Osteocyte (in vitro differentiated cells): Measurements from ENCODE around the gene RRP7A. TPM values are rescaled to one million over a fixed set of nuclear protein-coding genes. Genes with fewer than 3 reads are reported as not detected.

Source experiments
- DNase-seq: peaks from one replicate; pipeline ENCODE4 v3.0.0; 2021; ENCODE audit warnings: mixed read lengths; ENCODE audit not compliant: unreplicated experiment; ENCODE audit errors: extremely low spot score
- H3K27ac Mint-ChIP-seq: one replicate; pipeline ENCODE4 v1.8.0; 2021; ENCODE audit warnings: mild to moderate bottlenecking, mixed read lengths; ENCODE audit not compliant: unreplicated experiment
- H3K27me3 Mint-ChIP-seq: one replicate; pipeline ENCODE4 v1.8.0; 2021; ENCODE audit warnings: mixed read lengths; ENCODE audit not compliant: unreplicated experiment
- H3K36me3 Mint-ChIP-seq: one replicate; pipeline ENCODE4 v1.8.0; 2021; ENCODE audit warnings: mixed read lengths; ENCODE audit not compliant: unreplicated experiment
- H3K4me1 Mint-ChIP-seq: one replicate; pipeline ENCODE4 v1.8.0; 2021; ENCODE audit warnings: mixed read lengths; ENCODE audit not compliant: unreplicated experiment
- H3K4me3 Mint-ChIP-seq: one replicate; pipeline ENCODE4 v1.8.0; 2021; ENCODE audit warnings: mild to moderate bottlenecking, moderate library complexity, mixed read lengths; ENCODE audit not compliant: unreplicated experiment
- H3K9me3 Mint-ChIP-seq: one replicate; pipeline ENCODE4 v1.8.0; 2021; ENCODE audit warnings: mixed read lengths; ENCODE audit not compliant: unreplicated experiment
- CTCF ChIP-seq: fragments of 200-600 bp; sonication (generic); IDR thresholded peaks from 2 replicates; pipeline ENCODE4 v1.5.0; 2021; ENCODE audit warnings: antibody characterized with exemption, mild to moderate bottlenecking, moderate library complexity
- total RNA-seq: library from RNA; stranded (reverse); gene quantifications from 2 replicates; pipeline ENCODE4 v1.2.1, GENCODE V29; 2021

RRP7A gene
- total RNA-seq, 1 donor from 2014 or later, result 38.6 TPM

GRCh38 chr22:42472671-42473070, 46.9 kb downstream of the RRP7A start:
- no peak overlapping the region for H3K27ac Mint-ChIP-seq
- H3K9me3 Mint-ChIP-seq, result no peaks in the 10 kb centered on the region
- peaks cover 38% of the 10 kb centered on the region for H3K27me3 Mint-ChIP-seq
- DNase-seq, result no peak
- no peak overlapping the region for H3K4me3 Mint-ChIP-seq
- H3K4me1 Mint-ChIP-seq, result no peaks in the 10 kb centered on the region
- TF ChIP-seq CTCF, result no peak
- no peaks in the 10 kb centered on the region for H3K36me3 Mint-ChIP-seq

- Mint-ChIP-seq H3K27me3 (peaks cover 41% of the 10 kb centered on the region), H3K36me3 (no peaks in the 10 kb centered on the region), H3K4me1 (no peaks in the 10 kb centered on the region), H3K4me3 (no peak overlapping the region), H3K9me3 (no peaks in the 10 kb centered on the region), H3K27ac (no peak overlapping the region)
- no peak for DNase-seq
- no peak for TF ChIP-seq CTCF
Measured at GRCh38 chr22:42471441-42471840, 48.2 kb downstream of the RRP7A start.

GRCh38 chr22:42470366-42471082, 49.1 kb downstream of the RRP7A start:
- Mint-ChIP-seq H3K27ac (no peak overlapping the region), H3K4me1 (no peaks in the 10 kb centered on the region), H3K27me3 (peaks cover 41% of the 10 kb centered on the region), H3K9me3 (no peaks in the 10 kb centered on the region), H3K4me3 (no peak overlapping the region), H3K36me3 (no peaks in the 10 kb centered on the region)
- DNase-seq, result no peak
- TF ChIP-seq CTCF, result no peak

GRCh38 chr22:42468841-42469240, 50.8 kb downstream of the RRP7A start:
- TF ChIP-seq CTCF, result no peak
- H3K9me3 Mint-ChIP-seq, result no peaks in the 10 kb centered on the region
- H3K36me3 Mint-ChIP-seq, result no peaks in the 10 kb centered on the region
- no peak for DNase-seq
- H3K27me3 Mint-ChIP-seq, result peaks cover 41% of the 10 kb centered on the region
- no peak overlapping the region for H3K27ac Mint-ChIP-seq
- H3K4me1 Mint-ChIP-seq, result no peaks in the 10 kb centered on the region
- H3K4me3 Mint-ChIP-seq, result no peak overlapping the region

GRCh38 chr22:42462016-42462415, 57.6 kb downstream of the RRP7A start:
- Mint-ChIP-seq H3K27me3 (peaks cover 44% of the 10 kb centered on the region), H3K4me3 (no peak overlapping the region), H3K4me1 (no peaks in the 10 kb centered on the region), H3K36me3 (no peaks in the 10 kb centered on the region), H3K27ac (no peak overlapping the region), H3K9me3 (no peaks in the 10 kb centered on the region)
- no peak for TF ChIP-seq CTCF
- no peak for DNase-seq
